Mammary epithelial cell (primary cell): Measurements from ENCODE around the gene RPLP2.
A peak's percentile ranks its signal among the peaks of the same experiment; 100 is the strongest.

Experiments
- EZH2 ChIP-seq: IDR thresholded peaks from 2 replicates; pipeline ENCODE4 v1.6.1; 2012; ENCODE audit warnings: low read length, inconsistent platforms, borderline replicate concordance
- TF ChIP-seq, protein P1 (sequence below), 2 donors: IDR thresholded peaks in 1 of 2; conservative IDR thresholded peaks in 1 of 2; 2 replicates each; pipeline ENCODE4 v1.5.1; 2011 to 2012; ENCODE audit warnings: inconsistent platforms in 2 of 2, low read length in 2 of 2, mild to moderate bottlenecking in 2 of 2, control low read depth in 1 of 2, low read depth in 1 of 2; ENCODE audit not compliant: insufficient read depth in 1 of 2; ENCODE audit errors: extremely low read depth in 1 of 2

DNA sequence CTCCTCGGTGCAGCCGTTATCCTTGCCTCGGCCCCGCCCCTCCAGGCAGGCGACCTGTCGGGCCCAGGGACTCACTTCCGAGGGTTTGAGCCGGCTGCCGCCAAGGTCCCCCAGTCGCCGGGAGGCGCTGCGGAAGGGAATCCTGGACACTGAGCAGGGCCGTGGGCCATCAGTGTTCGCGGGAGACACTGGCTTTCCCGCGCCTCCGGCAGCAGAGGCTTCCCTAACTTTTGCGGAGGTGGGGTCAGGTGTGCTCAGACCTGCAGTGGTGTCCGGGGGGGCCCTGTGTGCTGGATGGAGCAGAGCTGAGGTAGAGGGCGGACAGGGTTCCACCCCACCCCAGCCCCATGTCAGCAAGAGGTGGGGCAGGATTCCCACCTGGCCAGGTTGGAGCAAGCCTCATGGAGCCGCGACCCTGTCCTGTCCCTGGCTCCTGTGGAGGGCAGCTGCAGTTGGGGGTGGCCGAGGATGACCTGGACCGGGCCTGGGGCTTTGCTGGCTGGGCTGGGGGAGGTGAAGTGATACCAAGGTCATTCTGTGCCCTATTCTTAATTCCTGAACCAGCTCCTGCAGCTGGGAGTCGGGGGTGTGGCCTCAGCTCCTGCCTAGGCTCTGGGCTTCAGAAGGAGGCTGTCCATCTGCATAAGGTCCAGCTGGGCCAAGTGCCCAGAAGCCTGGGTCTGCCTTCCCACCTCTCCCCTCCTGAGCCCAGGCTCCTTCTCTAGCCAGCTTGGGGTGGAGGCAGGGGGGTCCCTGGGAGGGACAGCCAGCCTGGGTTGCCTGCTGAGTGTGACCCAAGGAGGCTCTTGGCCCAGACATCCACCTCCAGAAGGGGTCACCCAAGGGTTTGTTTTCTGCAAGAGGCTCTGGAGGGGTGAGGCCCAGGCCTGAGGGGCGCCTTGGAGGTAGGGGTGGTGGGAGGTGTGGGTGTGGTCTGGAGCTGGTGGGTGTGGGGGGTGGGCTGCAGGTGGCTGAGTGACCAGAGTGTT is 41.3 kb downstream of the RPLP2 start:
- TF ChIP-seq, protein P1, sequence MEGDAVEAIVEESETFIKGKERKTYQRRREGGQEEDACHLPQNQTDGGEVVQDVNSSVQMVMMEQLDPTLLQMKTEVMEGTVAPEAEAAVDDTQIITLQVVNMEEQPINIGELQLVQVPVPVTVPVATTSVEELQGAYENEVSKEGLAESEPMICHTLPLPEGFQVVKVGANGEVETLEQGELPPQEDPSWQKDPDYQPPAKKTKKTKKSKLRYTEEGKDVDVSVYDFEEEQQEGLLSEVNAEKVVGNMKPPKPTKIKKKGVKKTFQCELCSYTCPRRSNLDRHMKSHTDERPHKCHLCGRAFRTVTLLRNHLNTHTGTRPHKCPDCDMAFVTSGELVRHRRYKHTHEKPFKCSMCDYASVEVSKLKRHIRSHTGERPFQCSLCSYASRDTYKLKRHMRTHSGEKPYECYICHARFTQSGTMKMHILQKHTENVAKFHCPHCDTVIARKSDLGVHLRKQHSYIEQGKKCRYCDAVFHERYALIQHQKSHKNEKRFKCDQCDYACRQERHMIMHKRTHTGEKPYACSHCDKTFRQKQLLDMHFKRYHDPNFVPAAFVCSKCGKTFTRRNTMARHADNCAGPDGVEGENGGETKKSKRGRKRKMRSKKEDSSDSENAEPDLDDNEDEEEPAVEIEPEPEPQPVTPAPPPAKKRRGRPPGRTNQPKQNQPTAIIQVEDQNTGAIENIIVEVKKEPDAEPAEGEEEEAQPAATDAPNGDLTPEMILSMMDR (conservative IDR thresholded peaks at IDR 0.05 in 1 of 2, IDR thresholded peaks at IDR 0.05 in 1 of 2; ENCODE audit: extremely low read depth in 1 of 2, insufficient read depth in 1 of 2, low read depth in 1 of 2, low read length in 2 of 2) = peak; percentile 2 to 9
- TF ChIP-seq EZH2 = no peak
